ENCODE measurements around the gene CLEC10A.
"Not testable (repeated sequence)": the region's sequence is repeated elsewhere in the genome, so short reads cannot be mapped to it uniquely, and the experiment has no call there.

The CLEC10A gene

GRCh38 chr17:7079581-7080455 is at the start of gene CLEC10A:
TSS of gene CLEC10A (minus strand) at chr17:7080251. CDS start at chr17:7078812, 1,439 bp downstream.
- DNase-seq: no peak

- no peak for DNase-seq
Measured at GRCh38 chr17:7129311-7129710, 49.3 kb upstream of the CLEC10A start.

- no peak for DNase-seq
Measured at GRCh38 chr17:7128160-7128559, 48.1 kb upstream of the CLEC10A start.

GRCh38 chr17:7127501-7127900 is 47.5 kb upstream of the CLEC10A start:
- not testable (repeated sequence) for DNase-seq

GRCh38 chr17:7126386-7126785 is 46.3 kb upstream of the CLEC10A start:
- not testable (repeated sequence) for DNase-seq

GRCh38 chr17:7124923-7125322 is 44.9 kb upstream of the CLEC10A start:
- DNase-seq: no peak

GRCh38 chr17:7123844-7124243 is 43.8 kb upstream of the CLEC10A start:
- no peak for DNase-seq

GRCh38 chr17:7122381-7122780 is 42.3 kb upstream of the CLEC10A start:
- DNase-seq: no peak

GRCh38 chr17:7120635-7121034 is 40.6 kb upstream of the CLEC10A start:
- DNase-seq: not testable (repeated sequence)

- no peak for DNase-seq
Measured at GRCh38 chr17:7120123-7120522, 40.1 kb upstream of the CLEC10A start.

GRCh38 chr17:7119314-7119713 is 39.3 kb upstream of the CLEC10A start:
- no peak for DNase-seq

GRCh38 chr17:7114875-7115614 is 35.0 kb upstream of the CLEC10A start:
- no peak for DNase-seq

GRCh38 chr17:7114241-7114874 is 34.3 kb upstream of the CLEC10A start, which contains the start of gene ASGR2:
TSS of gene ASGR2 (minus strand) at chr17:7114822. CDS start at chr17:7114240, 582 bp downstream.
- DNase-seq: no peak

- no peak for DNase-seq
Measured at GRCh38 chr17:7113273-7114071, 33.4 kb upstream of the CLEC10A start.

GRCh38 chr17:7112510-7113108 is 32.6 kb upstream of the CLEC10A start:
- no peak for DNase-seq

GRCh38 chr17:7111784-7112509 is 31.9 kb upstream of the CLEC10A start:
- no peak for DNase-seq

GRCh38 chr17:7110617-7111306 is 30.7 kb upstream of the CLEC10A start:
- DNase-seq: no peak

- DNase-seq: no peak
Measured at GRCh38 chr17:7109461-7110322, 29.6 kb upstream of the CLEC10A start.

GRCh38 chr17:7108981-7109380 is 28.9 kb upstream of the CLEC10A start:
- DNase-seq: no peak

GRCh38 chr17:7108560-7108925 is 28.5 kb upstream of the CLEC10A start:
- DNase-seq: no peak

Measured in NCI-H510A treated with DMSO at 0.1 percent for 48 hours (cell line).